ENCODE measurements around the gene TEP1.

The TEP1 gene

DNA sequence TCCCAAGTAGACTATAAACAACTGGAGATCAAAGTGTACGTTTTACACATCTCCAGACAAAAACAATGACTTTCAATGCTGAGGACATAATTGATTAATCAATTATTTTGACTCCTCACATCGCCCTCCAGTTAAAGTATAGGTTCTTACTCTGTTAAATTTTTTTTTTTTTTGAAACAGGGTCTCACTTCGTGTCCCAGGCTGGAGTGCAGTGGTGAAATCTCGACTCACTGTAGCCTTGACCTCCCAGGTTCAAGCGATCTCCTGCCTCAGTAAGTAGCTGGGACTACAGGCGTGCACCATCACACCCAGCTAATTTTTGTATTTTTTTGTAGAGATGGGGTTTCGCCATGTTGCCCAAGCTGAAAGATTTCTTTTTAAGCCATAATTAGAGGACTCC lies 79.3 kb downstream of the TEP1 start:
- no peak for DNase-seq

- DNase-seq, result no peak
These were observed 79.8 kb downstream of the TEP1 start for GRCh38 chr14:20333494-20333841.

- peak; percentile 91 for DNase-seq
These were observed 80.4 kb downstream of the TEP1 start, which contains the start of gene CCNB1IP1 for GRCh38 chr14:20332788-20333493. Gene CCNB1IP1, minus strand, starts transcription at chr14:20333279. Its CDS starts 16,756 bp downstream, at chr14:20316523.

GRCh38 chr14:20332431-20332787 lies 80.9 kb downstream of the TEP1 start:
- DNase-seq, result no peak

GRCh38 chr14:20331053-20331613 lies 82.2 kb downstream of the TEP1 start:
- DNase-seq, result no peak

DNA sequence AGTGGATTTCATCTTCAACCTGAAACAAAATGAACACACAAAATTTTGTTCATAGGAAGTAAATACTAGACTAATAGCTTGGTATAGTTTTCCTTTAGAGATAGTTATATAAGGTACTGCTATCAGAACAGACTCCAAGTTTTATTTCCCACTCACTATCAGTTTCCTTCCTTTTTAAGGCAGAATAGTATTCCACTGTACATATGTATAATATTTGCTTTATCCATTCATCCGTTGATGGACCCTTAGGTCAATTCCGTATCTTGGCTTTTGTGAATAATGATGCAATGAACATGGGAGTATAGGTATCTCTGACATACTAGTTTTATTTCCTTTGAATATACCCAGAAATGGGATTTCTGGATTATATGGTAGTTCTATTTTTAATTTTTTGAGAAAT lies 83.9 kb downstream of the TEP1 start:
- no peak for DNase-seq

DNA sequence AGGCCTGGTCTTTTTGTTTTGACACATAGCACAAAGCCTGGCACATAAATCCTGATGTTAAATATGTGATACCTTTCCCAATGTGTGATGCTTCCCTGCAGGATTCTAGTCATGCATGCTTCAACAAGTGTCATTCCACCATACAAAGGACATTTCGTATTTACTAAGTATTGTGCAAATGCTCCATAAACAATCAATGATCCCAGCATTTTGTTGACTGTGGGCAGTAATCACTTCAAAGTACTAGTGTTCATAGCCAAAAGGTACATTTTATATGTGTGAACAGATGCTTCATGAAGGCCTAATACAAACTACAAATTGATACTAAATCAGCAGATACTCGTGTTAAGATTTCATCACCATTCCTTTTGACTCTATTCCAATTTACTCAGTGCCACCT lies 84.6 kb downstream of the TEP1 start:
- no peak for DNase-seq

DNA sequence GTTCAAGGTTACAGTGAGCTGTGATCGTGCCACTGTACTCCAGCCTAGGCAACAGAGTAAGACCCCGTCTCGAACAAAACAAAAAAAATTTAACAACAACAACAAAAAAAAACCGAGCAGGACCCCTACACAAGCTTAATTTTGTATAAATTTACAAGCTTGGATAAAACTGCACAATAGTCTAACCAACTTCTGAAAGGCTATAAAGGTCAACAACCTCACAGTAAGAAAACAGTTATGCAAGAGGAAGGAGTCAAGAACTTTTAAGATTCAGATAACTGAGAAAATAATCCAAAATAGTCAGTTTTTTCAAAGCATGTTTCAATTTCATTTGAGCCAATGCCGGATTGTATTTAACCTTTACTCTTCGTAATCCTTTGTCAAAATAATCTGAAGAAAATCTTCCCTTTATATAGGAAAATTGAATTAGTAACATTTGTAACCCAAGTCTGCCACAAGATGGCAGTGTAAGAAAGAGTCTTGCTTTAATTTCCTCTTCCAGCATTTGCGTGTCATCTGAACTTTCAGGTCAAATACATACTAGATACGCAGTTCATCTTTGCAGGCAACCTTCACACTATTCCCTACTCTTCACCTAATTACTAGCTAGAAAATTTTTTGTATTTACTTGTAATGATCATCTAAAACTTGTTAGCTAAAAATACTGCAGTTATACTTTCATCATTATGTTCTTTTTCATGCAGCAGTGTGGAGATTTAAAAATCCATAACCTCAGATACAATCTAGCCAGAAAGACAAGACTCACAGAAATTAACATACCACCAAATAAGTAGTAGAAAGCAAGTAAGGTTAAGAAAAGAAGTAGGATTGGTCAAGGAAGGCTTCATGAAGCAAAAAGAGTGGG lies 86.1 kb downstream of the TEP1 start:
- peak; percentile 45 for DNase-seq

DNA sequence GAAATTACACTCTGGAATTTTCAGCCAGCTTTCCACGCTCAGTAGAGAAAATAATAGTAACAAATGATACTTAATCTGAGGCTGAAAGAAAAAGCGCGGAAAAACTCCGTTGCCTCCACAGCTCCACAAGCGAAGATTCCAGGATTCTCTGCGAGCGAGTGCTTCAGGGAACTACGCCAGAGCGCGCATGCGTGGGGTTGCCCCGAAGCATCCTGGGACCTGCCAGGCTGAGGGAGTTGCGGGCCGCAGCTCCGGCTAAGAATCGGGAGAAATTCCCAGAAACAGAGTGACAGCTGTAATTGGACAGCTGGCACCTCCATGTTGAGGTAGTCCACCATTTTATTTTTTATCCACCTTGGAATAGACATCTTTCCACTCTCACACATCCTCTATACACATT lies 95.6 kb downstream of the TEP1 start:
- DNase-seq, result no peak
